ENCODE results near the gene TNRC6A.
A peak's percentile ranks its signal among the peaks of the same experiment; 100 is the strongest.

The TNRC6A gene

DNA sequence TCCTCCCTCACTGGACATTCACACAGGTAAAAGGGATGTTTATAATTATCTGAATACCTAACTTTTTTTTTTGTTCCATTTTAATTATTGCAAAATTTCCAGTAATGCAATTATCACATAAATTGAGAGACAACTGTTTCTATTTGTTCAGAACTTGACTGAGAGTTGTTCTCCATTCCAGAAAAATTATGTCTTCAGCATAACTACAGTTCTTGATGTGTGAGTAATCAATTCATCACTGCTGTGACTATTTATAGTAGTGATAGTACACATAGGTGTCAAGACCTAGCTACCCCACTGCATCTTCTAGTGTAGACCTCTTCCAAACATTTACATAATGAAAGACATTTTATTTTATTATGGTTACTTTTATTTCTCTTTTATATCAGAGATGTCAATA lies 5.8 kb upstream of the TNRC6A start:
- DNase-seq (ENCODE audit: low spot score): no peak
- no peak overlapping the region for H3K27ac ChIP-seq (replicated peaks; ENCODE audit: low read length)
- no peak overlapping the region for H3K4me3 ChIP-seq (ENCODE audit: low read length in 2 of 2)
- no peak overlapping the region for H2AK5ac ChIP-seq (ENCODE audit: low read depth, low read length)
- H3K9me3 ChIP-seq (replicated peaks in 1 of 2; ENCODE audit: control insufficient read depth in 2 of 2, insufficient read depth in 1 of 2, low read depth in 1 of 2, low read length in 2 of 2): no peaks in the 10 kb centered on the region
- no peaks in the 10 kb centered on the region for H3K27me3 ChIP-seq (ENCODE audit: control insufficient read depth in 3 of 3, insufficient read depth in 3 of 3, low read depth in 1 of 3, low read length in 3 of 3)
- H4K91ac ChIP-seq (ENCODE audit: low read depth, low read length, poor library complexity): no peak overlapping the region
- H3K9ac ChIP-seq (ENCODE audit: low read depth, low read length, poor library complexity): no peak overlapping the region
- H3K36me3 ChIP-seq (replicated peaks in 1 of 2; ENCODE audit: control insufficient read depth in 2 of 2, insufficient read depth in 2 of 2, low read length in 2 of 2): no peaks in the 10 kb centered on the region
- H3K4ac ChIP-seq (ENCODE audit: low read length): no peak overlapping the region
- H3K79me1 ChIP-seq (ENCODE audit: low read depth, low read length): no peaks in the 10 kb centered on the region
- no peak overlapping the region for H2BK5ac ChIP-seq (ENCODE audit: low read length)
- H3K23ac ChIP-seq (ENCODE audit: low read depth, low read length, poor library complexity): no peak overlapping the region
- H2BK12ac ChIP-seq (ENCODE audit: low read length): no peak overlapping the region
- H3K18ac ChIP-seq (ENCODE audit: low read length): no peak overlapping the region
- H2BK15ac ChIP-seq (ENCODE audit: low read length): no peak overlapping the region
- H2BK120ac ChIP-seq (ENCODE audit: low read depth, low read length): no peak overlapping the region
- peaks cover 0 to under 1% of the 10 kb centered on the region in 2 donors for H3K4me1 ChIP-seq (ENCODE audit: control insufficient read depth in 2 of 2, insufficient read depth in 1 of 2, low read depth in 1 of 2, low read length in 2 of 2)
- no peak overlapping the region for H4K8ac ChIP-seq (ENCODE audit: low read depth, low read length)
- H2AFZ ChIP-seq (ENCODE audit: low read length): no peak overlapping the region
- H3K4me2 ChIP-seq (ENCODE audit: insufficient read depth, low read length, poor library complexity, severe bottlenecking): no peak overlapping the region
- no peak overlapping the region for H3K14ac ChIP-seq (ENCODE audit: low read length)

DNA sequence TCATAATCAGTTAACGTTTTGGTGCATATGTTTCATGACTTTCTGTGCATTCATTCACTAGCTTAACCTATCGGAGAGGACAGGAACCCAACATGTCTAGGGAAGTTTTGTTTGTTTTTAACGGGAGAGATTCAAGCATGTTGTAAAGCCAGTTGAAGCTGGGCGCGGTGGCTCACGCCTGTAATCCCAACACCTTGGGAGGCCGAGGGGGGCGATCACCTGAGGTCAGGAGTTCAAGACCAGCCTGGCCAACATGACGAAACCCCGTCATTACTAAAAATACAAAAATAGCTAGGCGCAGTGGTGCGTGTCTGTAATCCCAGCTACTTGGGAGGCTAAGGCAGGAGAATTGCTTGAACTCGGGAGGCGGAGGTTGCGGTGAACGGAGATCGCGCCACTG lies 1.4 kb upstream of the TNRC6A start:
- H3K79me1 ChIP-seq (ENCODE audit: low read depth, low read length): peaks cover 2% of the 10 kb centered on the region
- H3K36me3 ChIP-seq (replicated peaks in 1 of 2; ENCODE audit: control insufficient read depth in 2 of 2, insufficient read depth in 2 of 2, low read length in 2 of 2): peaks cover 7 to 23% of the 10 kb centered on the region in 2 donors
- H3K23ac ChIP-seq (ENCODE audit: low read depth, low read length, poor library complexity): no peak overlapping the region
- no peaks in the 10 kb centered on the region for H3K9me3 ChIP-seq (replicated peaks in 1 of 2; ENCODE audit: control insufficient read depth in 2 of 2, insufficient read depth in 1 of 2, low read depth in 1 of 2, low read length in 2 of 2)
- H4K91ac ChIP-seq (ENCODE audit: low read depth, low read length, poor library complexity): no peak overlapping the region
- no peak for DNase-seq (ENCODE audit: low spot score)
- no peak overlapping the region for H3K4ac ChIP-seq (ENCODE audit: low read length)
- no peak overlapping the region for H3K4me2 ChIP-seq (ENCODE audit: insufficient read depth, low read length, poor library complexity, severe bottlenecking)
- H2BK120ac ChIP-seq (ENCODE audit: low read depth, low read length): no peak overlapping the region
- no peak overlapping the region for H2BK5ac ChIP-seq (ENCODE audit: low read length)
- no peak overlapping the region for H3K9ac ChIP-seq (ENCODE audit: low read depth, low read length, poor library complexity)
- H4K8ac ChIP-seq (ENCODE audit: low read depth, low read length): no peak overlapping the region
- no peak overlapping the region for H2AK5ac ChIP-seq (ENCODE audit: low read depth, low read length)
- no peak overlapping the region for H3K18ac ChIP-seq (ENCODE audit: low read length)
- H3K27ac ChIP-seq (replicated peaks; ENCODE audit: low read length): no peak overlapping the region
- H2BK12ac ChIP-seq (ENCODE audit: low read length): no peak overlapping the region
- no peak overlapping the region for H2BK15ac ChIP-seq (ENCODE audit: low read length)
- H3K14ac ChIP-seq (ENCODE audit: low read length): no peak overlapping the region
- WGBS, 2 donors (ENCODE audit: extremely low coverage in 2 of 2, insufficient read length in 2 of 2, insufficient replicate concordance in 1 of 2): no CpG with 5 or more reads among the region's 18 CpGs
- no peak overlapping the region for H2AFZ ChIP-seq (ENCODE audit: low read length)
- no peak overlapping the region for H3K4me3 ChIP-seq (ENCODE audit: low read length in 2 of 2)
- H3K27me3 ChIP-seq (ENCODE audit: control insufficient read depth in 3 of 3, insufficient read depth in 3 of 3, low read depth in 1 of 3, low read length in 3 of 3): no peaks in the 10 kb centered on the region
- peaks cover 0 to 10% of the 10 kb centered on the region in 2 donors for H3K4me1 ChIP-seq (ENCODE audit: control insufficient read depth in 2 of 2, insufficient read depth in 1 of 2, low read depth in 1 of 2, low read length in 2 of 2)

DNA sequence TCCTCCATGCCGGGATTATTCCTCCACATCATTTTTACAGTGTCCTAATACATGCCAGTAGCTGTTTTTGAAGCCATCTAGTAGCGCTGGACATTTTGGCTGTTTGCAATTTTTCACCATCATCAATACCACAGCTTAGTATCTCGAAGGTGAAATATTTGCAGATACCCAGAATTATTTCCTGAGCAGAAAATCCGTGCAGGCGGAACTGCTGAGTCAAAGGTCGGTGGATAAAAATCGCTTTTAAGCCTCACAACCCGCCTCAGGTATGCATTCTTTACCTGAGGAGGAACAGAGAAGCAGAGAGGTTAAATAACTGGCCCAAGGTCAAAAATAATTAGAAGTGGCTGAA lies 584 bp upstream of the TNRC6A start:
- Histone ChIP-seq H4K91ac (ENCODE audit: low read depth, low read length, poor library complexity) (no peak overlapping the region), H2BK120ac (ENCODE audit: low read depth, low read length) (no peak overlapping the region), H3K14ac (ENCODE audit: low read length) (no peak overlapping the region), H3K4ac (ENCODE audit: low read length) (no peak overlapping the region), H2BK15ac (ENCODE audit: low read length) (no peak overlapping the region), H3K4me3 (ENCODE audit: low read length in 2 of 2) (peak overlapping the region; percentile 83 to 98), H2BK5ac (ENCODE audit: low read length) (no peak overlapping the region), H3K79me1 (ENCODE audit: low read depth, low read length) (peaks cover 2% of the 10 kb centered on the region), H3K4me2 (ENCODE audit: insufficient read depth, low read length, poor library complexity, severe bottlenecking) (peak overlapping the region; percentile 75), H3K27ac (replicated peaks; ENCODE audit: low read length) (no peak overlapping the region), H3K4me1 (ENCODE audit: control insufficient read depth in 2 of 2, insufficient read depth in 1 of 2, low read depth in 1 of 2, low read length in 2 of 2) (peaks cover 0 to 10% of the 10 kb centered on the region in 2 donors), H2BK12ac (ENCODE audit: low read length) (no peak overlapping the region), H3K9me3 (replicated peaks in 1 of 2; ENCODE audit: control insufficient read depth in 2 of 2, insufficient read depth in 1 of 2, low read depth in 1 of 2, low read length in 2 of 2) (no peaks in the 10 kb centered on the region), H3K18ac (ENCODE audit: low read length) (no peak overlapping the region), H3K27me3 (ENCODE audit: control insufficient read depth in 3 of 3, insufficient read depth in 3 of 3, low read depth in 1 of 3, low read length in 3 of 3) (no peaks in the 10 kb centered on the region), H4K8ac (ENCODE audit: low read depth, low read length) (no peak overlapping the region), H3K9ac (ENCODE audit: low read depth, low read length, poor library complexity) (no peak overlapping the region), H3K36me3 (replicated peaks in 1 of 2; ENCODE audit: control insufficient read depth in 2 of 2, insufficient read depth in 2 of 2, low read length in 2 of 2) (peaks cover 7 to 32% of the 10 kb centered on the region in 2 donors), H3K23ac (ENCODE audit: low read depth, low read length, poor library complexity) (no peak overlapping the region), H2AK5ac (ENCODE audit: low read depth, low read length) (no peak overlapping the region), H2AFZ (ENCODE audit: low read length) (peak overlapping the region; percentile 97)
- DNase-seq (ENCODE audit: low spot score): no peak
- WGBS, 2 donors (ENCODE audit: extremely low coverage in 2 of 2, insufficient read length in 2 of 2, insufficient replicate concordance in 1 of 2): no CpG with 5 or more reads among the region's 8 CpGs

DNA sequence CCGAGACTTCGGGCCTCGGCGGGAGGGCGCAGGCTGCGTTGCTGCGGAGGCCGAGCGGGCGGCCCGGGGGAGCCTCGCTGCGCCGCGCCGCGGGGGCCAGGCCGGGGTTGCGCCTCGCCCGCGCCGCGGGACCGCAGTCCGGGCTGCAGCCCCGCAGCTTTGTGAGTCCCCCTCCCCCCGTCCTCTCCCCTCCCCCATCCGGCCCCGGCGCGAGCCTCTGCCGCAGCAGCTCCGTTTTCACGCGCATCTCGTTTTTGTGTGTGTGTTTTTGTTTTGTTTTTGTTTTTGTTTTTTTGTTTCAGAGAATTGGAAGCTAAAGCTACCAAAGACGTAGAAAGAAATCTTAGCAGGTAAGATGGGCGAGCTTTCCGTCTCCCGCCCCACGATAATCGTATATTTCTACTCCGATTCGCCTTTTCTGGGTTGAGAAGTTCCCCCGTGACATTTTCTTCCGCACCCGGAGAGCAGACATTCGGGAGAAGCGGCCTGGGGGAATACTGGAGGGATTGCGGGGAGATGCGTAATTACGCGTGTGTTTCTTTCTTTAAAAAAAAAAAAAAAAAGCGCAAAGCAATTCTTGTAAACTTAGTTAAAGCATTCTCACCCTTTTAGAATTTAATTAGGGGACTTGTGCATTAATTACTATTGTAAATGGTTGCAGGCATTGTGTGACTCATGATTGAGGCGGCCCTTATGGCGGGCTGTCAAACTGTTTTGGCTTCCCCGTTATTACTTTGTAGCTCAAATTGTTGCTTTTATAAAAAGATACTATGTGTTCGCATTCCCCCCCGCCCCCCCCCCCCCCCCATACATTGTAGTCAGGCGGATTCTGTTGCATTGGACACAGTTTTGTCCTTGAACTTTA lies 732 bp downstream of the TNRC6A start:
- peak overlapping the region; percentile 98 for H2BK5ac ChIP-seq (ENCODE audit: low read length)
- peak overlapping the region; percentile 99 for H3K18ac ChIP-seq (ENCODE audit: low read length)
- peak overlapping the region; percentile 23 for H3K4me2 ChIP-seq (ENCODE audit: insufficient read depth, low read length, poor library complexity, severe bottlenecking)
- H3K4ac ChIP-seq (ENCODE audit: low read length): peak overlapping the region; percentile 54
- no peaks in the 10 kb centered on the region for H3K9me3 ChIP-seq (replicated peaks in 1 of 2; ENCODE audit: control insufficient read depth in 2 of 2, insufficient read depth in 1 of 2, low read depth in 1 of 2, low read length in 2 of 2)
- H3K36me3 ChIP-seq (replicated peaks in 1 of 2; ENCODE audit: control insufficient read depth in 2 of 2, insufficient read depth in 2 of 2, low read length in 2 of 2): peaks cover 7 to 42% of the 10 kb centered on the region in 2 donors
- peaks cover 2% of the 10 kb centered on the region for H3K79me1 ChIP-seq (ENCODE audit: low read depth, low read length)
- peak; percentile 20 for DNase-seq (ENCODE audit: low spot score)
- peak overlapping the region; percentile 88 for H2AK5ac ChIP-seq (ENCODE audit: low read depth, low read length)
- no peak overlapping the region for H2BK120ac ChIP-seq (ENCODE audit: low read depth, low read length)
- peak overlapping the region; percentile 60 for H3K14ac ChIP-seq (ENCODE audit: low read length)
- no peak overlapping the region for H4K8ac ChIP-seq (ENCODE audit: low read depth, low read length)
- H3K23ac ChIP-seq (ENCODE audit: low read depth, low read length, poor library complexity): peak overlapping the region; percentile 34
- peak overlapping the region; percentile 94 for H3K27ac ChIP-seq (replicated peaks; ENCODE audit: low read length)
- H2BK15ac ChIP-seq (ENCODE audit: low read length): no peak overlapping the region
- H3K4me3 ChIP-seq (ENCODE audit: low read length in 2 of 2): peak overlapping the region; percentile 83 to 99
- peaks cover 0 to 10% of the 10 kb centered on the region in 2 donors for H3K4me1 ChIP-seq (ENCODE audit: control insufficient read depth in 2 of 2, insufficient read depth in 1 of 2, low read depth in 1 of 2, low read length in 2 of 2)
- H2AFZ ChIP-seq (ENCODE audit: low read length): peak overlapping the region; percentile 97
- no peaks in the 10 kb centered on the region for H3K27me3 ChIP-seq (ENCODE audit: control insufficient read depth in 3 of 3, insufficient read depth in 3 of 3, low read depth in 1 of 3, low read length in 3 of 3)
- H3K9ac ChIP-seq (ENCODE audit: low read depth, low read length, poor library complexity): peak overlapping the region; percentile 97
- no peak overlapping the region for H2BK12ac ChIP-seq (ENCODE audit: low read length)
- H4K91ac ChIP-seq (ENCODE audit: low read depth, low read length, poor library complexity): peak overlapping the region; percentile 99
- WGBS, 2 donors (ENCODE audit: extremely low coverage in 2 of 2, insufficient read length in 2 of 2, insufficient replicate concordance in 1 of 2): no CpG with 5 or more reads among the region's 61 CpGs

All from neuronal stem cell (in vitro differentiated cells).